NCI-H446 treated with DMSO at 0.1 percent for 48 hours (cell line): Measurements from ENCODE around the gene URM1.
A peak's percentile ranks its signal among the peaks of the same experiment; 100 is the strongest.

Experiments used
- DNase-seq: peaks from one replicate; lab custom pipeline; 2025; lab: John Stamatoyannopoulos, UW

URM1 gene

DNA sequence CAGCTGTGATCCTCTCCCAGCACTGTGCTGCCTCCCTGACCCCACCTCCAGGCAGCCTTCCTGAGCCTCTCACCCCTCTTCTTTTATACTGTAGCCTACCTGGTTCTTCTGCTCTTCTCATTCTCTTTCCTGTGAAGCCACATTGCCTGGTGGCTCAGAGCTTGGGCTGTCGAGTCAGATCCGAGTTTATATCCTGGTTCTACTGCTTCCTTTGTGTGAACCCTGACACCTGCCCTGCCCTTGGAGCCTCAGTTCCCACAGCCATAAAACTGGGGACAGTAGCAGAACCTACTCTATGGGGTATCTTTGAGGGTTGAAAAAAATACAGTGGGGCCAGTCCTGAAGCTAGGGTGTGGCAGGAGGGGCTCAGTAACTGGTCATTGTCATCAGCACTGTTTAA is 22.0 kb upstream of the URM1 start:
- DNase-seq: no peak

DNA sequence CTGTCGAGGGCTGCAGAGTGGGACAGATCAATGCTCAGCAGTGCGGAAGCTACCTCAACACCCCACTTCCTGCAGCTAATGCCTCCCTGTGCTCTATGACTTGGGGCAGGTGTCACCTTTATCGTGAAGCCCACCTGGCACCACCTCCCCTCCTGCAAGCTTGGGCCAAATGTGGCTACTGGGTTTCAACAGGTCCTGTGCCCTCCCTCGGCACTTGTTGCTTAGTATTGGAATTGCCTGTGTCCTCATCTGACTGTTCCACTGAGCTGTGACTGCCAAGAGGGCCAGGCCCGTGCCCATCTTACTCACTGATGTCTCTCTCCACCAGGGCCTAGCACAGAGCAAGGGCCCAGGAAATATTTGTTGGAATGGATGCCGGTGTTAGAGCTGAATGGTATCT is 21.4 kb upstream of the URM1 start:
- no peak for DNase-seq

DNA sequence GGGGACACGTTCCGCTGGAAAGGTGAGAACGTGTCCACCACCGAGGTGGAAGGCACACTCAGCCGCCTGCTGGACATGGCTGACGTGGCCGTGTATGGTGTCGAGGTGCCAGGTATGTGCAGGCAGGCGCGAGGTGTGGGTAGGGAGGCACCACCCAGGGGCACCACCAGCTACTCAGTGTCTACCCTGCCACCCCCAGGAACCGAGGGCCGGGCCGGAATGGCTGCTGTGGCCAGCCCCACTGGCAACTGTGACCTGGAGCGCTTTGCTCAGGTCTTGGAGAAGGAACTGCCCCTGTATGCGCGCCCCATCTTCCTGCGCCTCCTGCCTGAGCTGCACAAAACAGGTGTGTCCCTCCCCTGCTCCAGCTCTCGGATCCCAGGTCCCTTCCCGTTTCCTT is 15.7 kb upstream of the URM1 start:
- no peak for DNase-seq

- DNase-seq: no peak
These were observed 13.1 kb upstream of the URM1 start for GRCh38 chr9:128358090-128358489.

- no peak for DNase-seq
These were observed 12.3 kb upstream of the URM1 start for GRCh38 chr9:128358861-128359260.

- no peak for DNase-seq
These were observed 10.3 kb upstream of the URM1 start for GRCh38 chr9:128360826-128361225.

DNA sequence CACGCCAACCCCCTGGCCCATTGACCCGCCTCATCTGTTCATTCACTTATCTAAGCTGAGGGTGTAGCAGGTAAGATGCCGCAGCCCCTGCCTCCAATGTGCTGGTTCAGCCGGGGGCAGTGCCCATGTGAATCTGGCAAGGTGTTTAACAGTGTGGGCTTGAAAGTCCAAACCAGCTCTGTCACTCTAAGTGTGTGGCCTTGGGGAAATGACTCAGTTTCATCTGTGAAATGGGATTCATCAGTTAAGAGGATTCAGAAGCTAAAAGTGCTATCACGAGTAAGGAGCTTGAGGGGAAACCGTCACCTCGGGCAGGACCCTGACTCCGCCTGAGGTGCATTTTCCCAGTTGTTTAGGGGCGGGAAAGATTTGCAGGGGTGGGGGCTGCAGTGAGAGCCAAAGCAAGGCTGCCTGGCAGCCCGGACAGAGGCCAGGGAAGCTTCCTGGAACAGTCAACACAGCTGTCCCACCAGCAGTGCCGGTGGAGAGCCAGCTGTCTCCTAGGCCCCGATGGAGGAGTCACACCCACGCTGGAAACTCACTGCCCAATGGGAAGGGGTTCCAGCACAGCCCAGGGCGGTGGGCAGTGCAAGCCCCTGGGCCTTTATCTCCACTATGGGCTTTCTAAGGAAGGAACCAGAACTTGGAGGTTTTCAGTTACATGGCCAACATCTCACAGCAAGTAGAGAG is 9.7 kb upstream of the URM1 start:
- DNase-seq: no peak

DNA sequence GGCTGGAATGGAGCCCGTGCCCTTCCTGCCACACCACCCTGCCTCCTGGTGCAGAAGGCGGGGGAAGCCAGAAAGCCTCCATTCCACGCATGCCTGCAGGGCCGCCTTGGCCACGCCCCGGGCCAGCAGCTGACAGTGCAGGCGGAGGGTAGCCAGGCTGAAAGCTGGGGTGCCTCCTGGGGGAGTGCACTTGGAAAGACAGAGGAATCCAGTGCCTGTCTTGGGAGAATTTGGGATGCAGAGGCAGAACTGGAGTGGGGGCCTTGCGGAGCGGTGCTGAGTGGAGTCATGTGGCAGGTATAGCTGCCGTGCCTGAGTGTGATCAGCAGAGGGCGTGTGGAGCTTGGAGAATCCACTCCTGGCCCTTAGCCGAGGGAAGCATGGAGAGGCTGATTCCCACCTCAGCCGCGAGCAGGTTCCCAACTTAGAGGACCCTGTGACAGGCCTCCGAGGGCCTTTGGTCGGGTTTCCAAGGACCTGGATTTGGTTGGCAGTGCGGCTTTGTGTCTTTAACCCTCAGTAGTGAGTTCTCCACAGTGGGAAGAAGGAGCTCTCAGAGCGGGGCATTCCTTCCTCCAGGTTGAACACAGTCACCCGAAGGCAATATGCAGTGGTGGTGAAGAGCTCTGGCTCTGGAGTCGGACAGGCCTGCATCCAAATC is 9.1 kb upstream of the URM1 start:
- DNase-seq: peak; percentile 14

- no peak for DNase-seq
These were observed 8.4 kb upstream of the URM1 start for GRCh38 chr9:128362774-128363173.

GRCh38 chr9:128365525-128365924 is 5.6 kb upstream of the URM1 start:
- DNase-seq: no peak

DNA sequence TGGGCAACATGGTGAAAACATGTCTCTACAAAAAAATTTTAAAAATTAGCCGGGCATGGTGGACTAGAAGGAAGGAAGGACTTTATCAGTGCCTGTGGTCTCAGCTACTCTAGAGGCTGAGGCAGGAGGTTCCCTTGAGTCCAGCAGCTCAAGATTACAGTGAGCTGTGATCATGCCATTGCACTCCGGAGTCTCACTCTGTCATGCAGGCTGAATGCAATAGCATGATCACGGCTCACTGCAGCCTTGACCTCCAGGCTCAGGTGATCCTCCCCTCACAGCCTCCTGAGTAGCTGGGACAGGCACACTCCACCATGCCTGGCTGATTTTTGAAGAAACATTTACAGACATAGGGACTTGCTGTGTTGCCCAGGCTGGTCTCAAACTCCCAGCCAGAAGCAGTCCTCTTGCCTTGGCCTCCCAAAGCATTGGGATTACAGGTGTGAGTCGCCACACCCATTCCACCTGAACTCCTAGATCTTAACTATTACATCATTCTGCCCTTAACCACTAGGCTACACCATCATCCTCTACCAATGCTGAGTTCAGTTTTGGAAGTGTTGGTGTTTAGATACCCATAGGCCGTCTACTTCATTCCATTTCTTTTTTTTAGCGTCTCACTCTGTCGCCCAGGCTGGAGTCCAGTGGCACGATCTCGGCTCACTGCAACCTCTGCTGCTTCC is 2.0 kb upstream of the URM1 start:
- no peak for DNase-seq

DNA sequence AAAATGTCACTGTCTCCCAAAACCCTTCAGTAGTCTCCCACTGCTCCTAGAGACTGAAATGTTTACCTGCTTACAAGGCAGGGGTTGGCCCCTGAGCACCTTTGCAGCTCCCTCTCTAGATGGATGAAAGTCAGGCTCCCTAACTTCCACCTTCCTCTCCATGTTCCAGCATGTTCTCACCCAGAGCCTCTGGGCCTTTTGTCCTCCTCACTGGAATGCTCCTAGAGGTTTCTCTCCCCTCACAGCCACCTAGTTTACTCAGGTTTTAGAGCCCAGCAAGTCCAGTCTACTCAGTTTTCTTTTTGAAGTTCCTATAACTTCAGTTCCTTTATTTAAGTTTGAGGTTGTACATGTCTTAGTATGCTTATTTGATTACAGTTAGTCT is 815 bp upstream of the URM1 start:
- no peak for DNase-seq

- DNase-seq: no peak
These were observed 500 bp downstream of the URM1 start for GRCh38 chr9:128371630-128372117.

DNA sequence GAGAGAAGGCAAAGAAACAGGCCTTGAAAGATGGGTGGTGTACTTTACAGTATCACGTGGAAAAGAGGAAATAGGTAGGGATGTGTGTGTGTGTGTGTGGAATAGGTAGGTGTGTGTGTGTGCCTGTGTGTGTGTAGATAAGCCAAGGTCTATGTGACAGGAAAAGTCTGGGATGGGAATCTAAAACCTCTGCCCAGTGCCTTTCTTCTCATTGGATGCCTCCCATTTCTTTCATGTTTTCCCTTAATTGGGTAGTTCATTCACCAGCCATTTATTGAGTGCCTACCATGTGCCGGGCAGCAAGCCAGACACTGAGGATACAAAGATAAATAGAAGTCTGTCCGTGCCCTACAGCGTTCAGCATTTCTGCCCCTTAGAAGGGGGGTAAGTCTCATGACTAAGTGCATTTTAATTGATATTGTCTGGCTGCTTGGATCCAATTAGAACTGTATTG is 1.0 kb downstream of the URM1 start:
- no peak for DNase-seq

DNA sequence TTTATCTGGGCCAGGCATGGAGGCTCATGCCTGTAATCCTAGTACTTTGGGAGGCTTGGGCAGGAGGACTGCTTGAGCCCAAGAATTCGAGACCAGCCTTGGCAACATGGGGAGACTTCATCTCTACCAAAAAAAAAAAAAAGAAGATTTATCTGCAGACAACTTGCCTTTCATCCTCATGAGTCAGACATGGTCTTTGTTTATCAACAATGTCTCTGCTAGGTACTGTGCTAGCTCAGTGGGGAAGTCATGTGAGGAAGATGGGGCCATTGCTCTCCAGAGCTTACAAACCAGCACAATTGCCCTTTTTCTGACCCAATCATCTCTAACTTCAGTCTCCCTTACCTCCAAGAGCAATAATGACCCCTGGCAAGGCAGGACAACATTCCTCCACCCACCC is 1.6 kb downstream of the URM1 start:
- DNase-seq: no peak

- no peak for DNase-seq
These were observed 3.1 kb downstream of the URM1 start for GRCh38 chr9:128374221-128374675.

- no peak for DNase-seq
These were observed 4.7 kb downstream of the URM1 start for GRCh38 chr9:128375865-128376264.

GRCh38 chr9:128382261-128382660 is 11.1 kb downstream of the URM1 start:
- peak; percentile 35 for DNase-seq

GRCh38 chr9:128383007-128383753 is 12.0 kb downstream of the URM1 start:
- no peak for DNase-seq

- DNase-seq: no peak
These were observed 12.6 kb downstream of the URM1 start for GRCh38 chr9:128383791-128384190.

- DNase-seq: no peak
These were observed 13.8 kb downstream of the URM1 start for GRCh38 chr9:128384801-128385495.
